Measurements from ENCODE around the gene MEI4. TPM values are rescaled to one million over a fixed set of nuclear protein-coding genes. Genes with fewer than 3 reads are reported as not detected.
"Not testable (repeated sequence)": the region's sequence is repeated elsewhere in the genome, so short reads cannot be mapped to it uniquely, and the experiment has no call there.

The MEI4 gene
- total RNA-seq, 2 donors from 2014 or later = 2.1 to 3.3 TPM

DNA sequence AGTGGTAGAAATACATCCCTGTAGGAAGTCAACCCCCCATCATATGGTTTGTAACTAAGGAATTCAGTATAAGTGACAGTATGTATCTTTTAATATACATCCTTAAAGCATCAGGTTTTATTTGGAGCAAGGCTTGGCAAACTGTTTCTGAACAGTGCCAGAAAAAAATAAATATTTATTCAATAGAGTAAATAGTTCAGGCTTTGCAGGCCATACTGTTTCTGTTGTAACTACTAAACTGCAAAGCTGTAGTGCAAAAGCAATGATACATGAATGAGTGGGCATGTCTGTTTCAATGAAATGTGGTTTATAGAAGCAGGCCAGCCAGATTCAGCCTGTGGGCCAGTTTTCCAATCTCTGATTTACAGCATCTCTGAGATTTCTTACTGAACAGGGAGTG lies 977 bp downstream of the MEI4 start:
- Histone ChIP-seq H3K4me3 (no peak overlapping the region), H3K36me3 (replicated peaks in 1 of 2; ENCODE audit: insufficient read depth in 1 of 2, low read depth in 2 of 2) (no peaks in the 10 kb centered on the region), H3K27ac (no peak overlapping the region), H3K27me3 (no peaks in the 10 kb centered on the region), H3K4me1 (peaks cover 6% of the 10 kb centered on the region), H3K9me3 (no peaks in the 10 kb centered on the region)
- no peak for TF ChIP-seq CTCF (IDR thresholded peaks at IDR 0.05)
- no peak for TF ChIP-seq POLR2A (IDR thresholded peaks at IDR 0.05)
- intact Hi-C loops (cut with DNase I) = no loop called here
- ATAC-seq = no peak
- DNase-seq = no peak

- H3K9me3 ChIP-seq; ATAC-seq; H3K4me1 ChIP-seq; H3K27me3 ChIP-seq; H3K4me3 ChIP-seq; H3K27ac ChIP-seq; H3K36me3 ChIP-seq (replicated peaks in 1 of 2; ENCODE audit: insufficient read depth in 1 of 2, low read depth in 2 of 2); intact Hi-C loops (cut with DNase I); DNase-seq: not testable (repeated sequence)
- WGBS, 2 donors = 93 to 100% methylated on average over 1 of the region's 1 CpG
Measured at GRCh38 chr6:77655035-77655434, 2.2 kb downstream of the MEI4 start.

DNA sequence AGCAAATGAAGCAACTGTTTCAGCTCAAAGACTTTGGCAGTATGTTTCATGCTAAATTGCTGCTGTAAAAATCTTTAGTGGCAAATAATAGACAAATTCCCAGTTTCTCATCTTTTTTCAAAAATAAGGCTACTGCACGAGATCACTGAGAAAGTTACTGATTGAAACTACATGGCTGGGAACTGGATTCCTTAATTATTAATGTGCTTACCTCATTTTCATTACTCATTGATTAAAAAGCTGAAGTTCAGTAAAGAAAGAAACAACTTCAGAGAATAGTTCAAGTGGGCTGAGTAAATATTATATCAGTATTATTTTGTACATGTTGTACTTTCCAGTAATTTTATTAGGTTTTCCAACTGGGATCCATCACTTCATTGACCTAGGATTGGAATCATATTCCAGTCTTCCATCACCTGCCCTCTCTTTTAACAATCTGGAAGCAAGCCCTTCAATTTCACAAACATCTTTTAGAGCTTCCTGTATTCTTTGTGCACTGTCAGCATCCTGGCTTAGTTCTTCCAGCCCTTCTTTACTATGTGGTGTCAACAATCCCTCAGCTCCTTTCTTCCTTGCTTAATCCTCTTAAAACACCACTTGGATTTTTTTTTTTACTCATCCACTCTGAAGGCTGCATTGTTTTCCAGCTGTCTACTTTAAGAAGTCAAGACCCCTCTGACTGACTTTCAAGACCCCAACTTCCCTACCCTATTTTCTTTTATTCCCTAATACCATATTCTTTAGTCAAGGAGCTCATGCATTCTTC lies 4.3 kb downstream of the MEI4 start:
- Histone ChIP-seq H3K27me3 (no peaks in the 10 kb centered on the region), H3K9me3 (no peaks in the 10 kb centered on the region), H3K4me3 (no peak overlapping the region), H3K27ac (peak overlapping the region in 2 of 4 donors; percentile 6 to 53), H3K36me3 (replicated peaks in 1 of 2; ENCODE audit: insufficient read depth in 1 of 2, low read depth in 2 of 2) (no peaks in the 10 kb centered on the region), H3K4me1 (peaks cover 6% of the 10 kb centered on the region)
- WGBS, 2 donors = 44 to 59% methylated on average over 1 of the region's 1 CpG
- TF ChIP-seq CTCF (IDR thresholded peaks at IDR 0.05) (no peak), POLR2A (IDR thresholded peaks at IDR 0.05) (no peak)
- ATAC-seq (peak; percentile 72), DNase-seq (no peak)
- intact Hi-C loops (cut with DNase I) = no loop called here

DNA sequence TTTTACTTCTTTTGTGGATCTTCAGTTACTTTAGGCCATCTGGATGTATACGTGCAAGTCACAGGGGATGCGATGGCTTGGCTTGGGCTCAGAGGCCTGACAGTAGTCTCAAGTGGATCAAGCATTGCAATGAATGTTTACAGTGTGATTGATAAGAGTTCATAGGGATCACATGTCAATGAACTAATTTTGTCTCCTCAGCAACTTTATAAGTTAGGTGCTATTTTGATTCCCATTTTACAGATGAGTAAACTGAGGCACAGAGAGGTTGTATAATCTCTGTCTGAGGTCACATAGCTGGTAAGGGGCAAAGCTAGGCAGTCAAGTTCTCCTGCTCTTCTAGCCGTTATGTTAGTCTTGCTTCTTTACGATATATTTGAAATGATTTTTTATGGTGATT lies 13.5 kb downstream of the MEI4 start:
- intact Hi-C loops (cut with DNase I) = no loop called here
- no peak for ATAC-seq
- DNase-seq = no peak
- no peak overlapping the region for H3K4me3 ChIP-seq
- no peaks in the 10 kb centered on the region for H3K27me3 ChIP-seq
- no peak for TF ChIP-seq CTCF (IDR thresholded peaks at IDR 0.05)
- no peak for TF ChIP-seq POLR2A (IDR thresholded peaks at IDR 0.05)
- H3K27ac ChIP-seq = no peak overlapping the region
- no peaks in the 10 kb centered on the region for H3K36me3 ChIP-seq (replicated peaks in 1 of 2; ENCODE audit: insufficient read depth in 1 of 2, low read depth in 2 of 2)
- no peaks in the 10 kb centered on the region for H3K9me3 ChIP-seq
- no peaks in the 10 kb centered on the region for H3K4me1 ChIP-seq
- WGBS, 2 donors = 90 to 92% methylated on average over 4 of the region's 4 CpGs

- WGBS, 2 donors = 65 to 70% methylated on average over 4 of the region's 4 CpGs
- Histone ChIP-seq H3K4me3 (no peak overlapping the region), H3K27me3 (no peaks in the 10 kb centered on the region), H3K9me3 (no peaks in the 10 kb centered on the region), H3K4me1 (no peaks in the 10 kb centered on the region), H3K36me3 (replicated peaks in 1 of 2; ENCODE audit: insufficient read depth in 1 of 2, low read depth in 2 of 2) (no peaks in the 10 kb centered on the region), H3K27ac (no peak overlapping the region)
- TF ChIP-seq CTCF (IDR thresholded peaks at IDR 0.05) (no peak), POLR2A (IDR thresholded peaks at IDR 0.05) (no peak)
- DNase-seq (no peak), ATAC-seq (no peak)
- intact Hi-C loops (cut with DNase I) = no loop called here
Measured at GRCh38 chr6:77666846-77667245, 14.0 kb downstream of the MEI4 start.
